Measurements from ENCODE around the gene CELSR1.

DNA sequence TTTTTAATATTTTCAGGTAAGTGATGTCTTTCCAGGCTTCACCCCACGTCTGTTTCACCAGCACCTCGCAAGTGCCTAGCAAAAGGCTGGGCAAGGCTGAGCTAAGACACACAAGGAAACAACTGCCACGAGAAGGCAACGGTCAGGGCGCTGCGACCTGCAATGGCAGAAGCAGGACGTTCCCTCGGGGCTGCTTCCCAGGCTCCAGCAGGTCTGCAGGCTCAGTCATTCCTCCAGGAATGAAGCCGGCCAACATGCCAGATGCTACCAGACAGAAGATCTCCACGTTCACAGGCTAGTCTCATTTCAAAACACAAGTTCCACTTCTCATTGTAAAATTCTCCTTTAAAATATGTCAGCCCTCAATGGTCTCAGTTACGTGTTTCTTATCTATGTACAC lies 45.5 kb downstream of the CELSR1 start:
- no peak for TF ChIP-seq EZH2 (IDR thresholded peaks at IDR 0.05; ENCODE audit: borderline replicate concordance, insufficient read depth, low read depth, low read length, poor library complexity, severe bottlenecking)
- TF ChIP-seq, protein P1, sequence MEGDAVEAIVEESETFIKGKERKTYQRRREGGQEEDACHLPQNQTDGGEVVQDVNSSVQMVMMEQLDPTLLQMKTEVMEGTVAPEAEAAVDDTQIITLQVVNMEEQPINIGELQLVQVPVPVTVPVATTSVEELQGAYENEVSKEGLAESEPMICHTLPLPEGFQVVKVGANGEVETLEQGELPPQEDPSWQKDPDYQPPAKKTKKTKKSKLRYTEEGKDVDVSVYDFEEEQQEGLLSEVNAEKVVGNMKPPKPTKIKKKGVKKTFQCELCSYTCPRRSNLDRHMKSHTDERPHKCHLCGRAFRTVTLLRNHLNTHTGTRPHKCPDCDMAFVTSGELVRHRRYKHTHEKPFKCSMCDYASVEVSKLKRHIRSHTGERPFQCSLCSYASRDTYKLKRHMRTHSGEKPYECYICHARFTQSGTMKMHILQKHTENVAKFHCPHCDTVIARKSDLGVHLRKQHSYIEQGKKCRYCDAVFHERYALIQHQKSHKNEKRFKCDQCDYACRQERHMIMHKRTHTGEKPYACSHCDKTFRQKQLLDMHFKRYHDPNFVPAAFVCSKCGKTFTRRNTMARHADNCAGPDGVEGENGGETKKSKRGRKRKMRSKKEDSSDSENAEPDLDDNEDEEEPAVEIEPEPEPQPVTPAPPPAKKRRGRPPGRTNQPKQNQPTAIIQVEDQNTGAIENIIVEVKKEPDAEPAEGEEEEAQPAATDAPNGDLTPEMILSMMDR (IDR thresholded peaks at IDR 0.05), result no peak
